Naive thymus-derived CD4-positive, alpha-beta T cell (primary cell): ENCODE data around the gene EPHB4. TPM values are rescaled to one million over a fixed set of nuclear protein-coding genes. Genes with fewer than 3 reads are reported as not detected.

Source experiments
- ATAC-seq: fragments of 150-1000 bp; cut with Tn5 transposase; 2 replicates; pipeline ENCODE4 v1.10.0; 2021; ENCODE audit warnings: mild to moderate bottlenecking, moderate library complexity
- CTCF ChIA-PET: fragments of 350-600 bp; sonication (Branson Sonifier 250); formaldehyde crosslinking; loops from one replicate; lab custom pipeline; 2021; ENCODE audit warnings: antibody characterized with exemption; lab: Charles Lee
- POLR2A ChIA-PET: fragments of 350-600 bp; sonication (Branson Sonifier 250); formaldehyde crosslinking; loops from one replicate; lab custom pipeline; 2021; ENCODE audit warnings: antibody characterized with exemption, inconsistent platforms; lab: Charles Lee
- DNase-seq, 9 donors: peaks; one replicate each; pipeline versions ENCODE4 v3.0.0 to v3.0.0-alpha.2; 2020 to 2022; ENCODE audit warnings: mixed read lengths in 1 of 9
- H3K27ac ChIP-seq: one replicate; pipeline ENCODE4 v1.7.0; 2013; ENCODE audit warnings: mild to moderate bottlenecking, low read depth, low read length, moderate library complexity
- H3K27me3 ChIP-seq, 2 donors: one replicate each; pipeline ENCODE4 v1.7.0; 2013; ENCODE audit warnings: low read length in 2 of 2, mild to moderate bottlenecking in 2 of 2, moderate library complexity in 2 of 2; ENCODE audit not compliant: control insufficient read depth in 2 of 2, insufficient read depth in 2 of 2
- H3K36me3 ChIP-seq, 3 experiments: 1 replicate in 2 of 3; 2 replicates in 1 of 3; pipeline ENCODE4 v1.7.0; 2013; ENCODE audit warnings: low read length in 3 of 3, mild to moderate bottlenecking in 3 of 3, moderate library complexity in 1 of 3; ENCODE audit not compliant: insufficient read depth in 3 of 3, control insufficient read depth in 2 of 3
- H3K4me1 ChIP-seq, 2 donors: one replicate each; pipeline ENCODE4 v1.7.0; 2013; ENCODE audit warnings: low read length in 2 of 2, mild to moderate bottlenecking in 2 of 2, moderate library complexity in 1 of 2; ENCODE audit not compliant: control insufficient read depth in 2 of 2, insufficient read depth in 2 of 2
- H3K4me3 ChIP-seq: 2 replicates; pipeline ENCODE4 v1.7.0; 2013; ENCODE audit warnings: mild to moderate bottlenecking, low read length
- H3K9me3 ChIP-seq, 3 experiments: 1 replicate in 2 of 3; 2 replicates in 1 of 3; pipeline ENCODE4 v1.7.0; 2013; ENCODE audit warnings: low read length in 3 of 3; ENCODE audit not compliant: control insufficient read depth in 2 of 3
- H3K27ac Mint-ChIP-seq, 9 donors: one replicate each; pipeline ENCODE4 v1.8.0; 2020 to 2022; ENCODE audit warnings: mixed read lengths in 9 of 9, mild to moderate bottlenecking in 8 of 9, moderate library complexity in 5 of 9, inconsistent platforms in 2 of 9
- H3K27me3 Mint-ChIP-seq, 5 donors: one replicate each; pipeline ENCODE4 v1.8.0; 2021 to 2022; ENCODE audit warnings: mixed read lengths in 5 of 5, mild to moderate bottlenecking in 1 of 5
- H3K36me3 Mint-ChIP-seq, 5 donors: one replicate each; pipeline ENCODE4 v1.8.0; 2020 to 2022; ENCODE audit warnings: mixed read lengths in 5 of 5, mild to moderate bottlenecking in 3 of 5, inconsistent platforms in 1 of 5
- H3K4me1 Mint-ChIP-seq, 7 donors: one replicate each; pipeline ENCODE4 v1.8.0; 2020 to 2022; ENCODE audit warnings: mixed read lengths in 7 of 7, mild to moderate bottlenecking in 3 of 7, inconsistent platforms in 1 of 7
- H3K4me3 Mint-ChIP-seq, 10 donors: one replicate each; pipeline ENCODE4 v1.8.0; 2020 to 2022; ENCODE audit warnings: mild to moderate bottlenecking in 10 of 10, mixed read lengths in 10 of 10, moderate library complexity in 6 of 10, inconsistent platforms in 2 of 10
- H3K9me3 Mint-ChIP-seq, 11 donors: one replicate each; pipeline ENCODE4 v1.8.0; 2020 to 2022; ENCODE audit warnings: mixed read lengths in 11 of 11, mild to moderate bottlenecking in 4 of 11, inconsistent platforms in 1 of 11, moderate library complexity in 1 of 11
- intact Hi-C, 2 donors: fragments of 100-400 bp; cut with micrococcal nuclease; formaldehyde crosslinking; loops; one replicate each; pipeline ENCODE4 v1.15.1; 2023
- polyA plus RNA-seq, 2 donors: library from polyadenylated mRNA; unstranded; fragments of 300-500 nt; fragmentation: Illumina TruSeq; gene quantifications; one replicate each; pipeline ENCODE4 v1.2.3, GENCODE V29; 2021
- total RNA-seq, 6 experiments: library from RNA in 5 of 6; stranded (reverse) in 5 of 6; gene quantifications; 1 replicate in 5 of 6; 2 replicates in 1 of 6; pipeline ENCODE4 v1.2.3 and lab custom pipeline; 2021 to 2026

EPHB4 gene
- total and polyA plus RNA-seq, 7 experiments from 2014 or later = 0.23 to 13.2 (median 7.3) TPM; not detected in 1

DNA sequence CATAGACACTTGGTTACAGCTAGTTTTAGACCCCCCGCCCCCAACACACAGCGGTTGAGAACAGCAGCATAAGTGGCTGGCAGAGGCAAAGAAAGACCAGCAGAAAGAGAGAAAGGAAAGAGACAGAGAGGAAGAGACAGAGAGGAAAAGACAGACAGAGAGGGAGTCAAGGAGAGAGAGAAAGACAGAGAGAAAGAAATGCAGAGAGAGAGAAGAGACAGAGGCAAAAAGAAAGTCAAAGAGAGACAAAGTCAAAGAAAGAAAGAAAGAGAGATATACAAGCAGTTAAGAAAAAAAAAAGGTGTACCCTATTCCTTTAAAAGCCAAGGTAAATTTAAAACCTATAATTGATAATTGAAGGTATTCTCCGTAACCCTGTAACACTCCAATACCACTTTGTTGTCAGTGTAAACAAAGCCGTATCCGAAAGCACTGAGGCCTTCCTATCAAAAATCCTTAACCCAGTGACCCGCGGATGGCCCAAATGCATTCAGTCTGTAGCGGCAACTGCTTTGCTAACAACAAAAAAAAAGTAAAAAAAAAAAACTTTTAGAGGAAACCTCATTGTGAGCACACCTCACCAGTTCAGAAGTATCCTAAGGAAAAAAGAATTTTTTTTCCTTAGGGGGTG is 13.3 kb upstream of the EPHB4 start:
- Mint-ChIP-seq H3K4me3 (no peak overlapping the region), H3K27ac (no peak overlapping the region), H3K27me3 (no peaks in the 10 kb centered on the region), H3K4me1 (peaks cover 4 to 17% (median 15%) of the 10 kb centered on the region in 7 donors), H3K36me3 (no peaks in the 10 kb centered on the region), H3K9me3 (peaks cover 0 to 1% (median 0%) of the 10 kb centered on the region in 11 donors)
- H3K9me3 ChIP-seq = no peaks in the 10 kb centered on the region
- DNase-seq = no peak
- H3K36me3 ChIP-seq = no peaks in the 10 kb centered on the region
- ChIA-PET POLR2A (no interaction called here), CTCF (no interaction called here)
- H3K4me1 ChIP-seq = no peaks in the 10 kb centered on the region
- no peak overlapping the region for H3K27ac ChIP-seq
- H3K27me3 ChIP-seq = no peaks in the 10 kb centered on the region
- H3K4me3 ChIP-seq = no peak overlapping the region
- ATAC-seq = no peak
- intact Hi-C loops = no loop called here

DNA sequence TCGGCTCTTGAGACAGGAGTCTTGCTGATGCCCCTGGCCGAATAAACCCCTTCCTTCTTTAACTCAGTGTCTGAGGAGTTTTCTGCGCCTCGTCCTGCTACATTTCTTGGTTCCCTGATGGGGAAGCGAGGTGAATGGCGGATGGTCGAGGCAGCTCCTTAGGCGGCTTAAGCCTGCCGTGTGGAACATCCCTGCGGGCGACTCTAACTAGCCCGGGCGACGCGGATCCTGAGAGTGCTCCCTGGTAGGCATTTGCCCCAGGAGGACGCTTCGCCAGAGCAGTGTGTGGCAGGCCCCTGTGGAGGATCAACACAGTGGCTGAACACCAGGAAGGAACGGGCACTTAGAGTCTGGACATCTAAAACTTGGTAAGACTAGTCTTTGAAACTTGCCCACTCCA is 12.0 kb upstream of the EPHB4 start:
- no peak overlapping the region for H3K27ac ChIP-seq
- peaks cover 5 to 19% (median 15%) of the 10 kb centered on the region in 7 donors for H3K4me1 Mint-ChIP-seq
- H3K36me3 Mint-ChIP-seq = no peaks in the 10 kb centered on the region
- ChIA-PET POLR2A (no interaction called here), CTCF (no interaction called here)
- H3K4me1 ChIP-seq = no peaks in the 10 kb centered on the region
- peaks cover 0 to 2% (median 0%) of the 10 kb centered on the region in 11 donors for H3K9me3 Mint-ChIP-seq
- no peaks in the 10 kb centered on the region for H3K27me3 Mint-ChIP-seq
- intact Hi-C loops = loop anchor here in 1 of 2 donors (5.0 kb wide), 2 partner anchors 413 to 1287 kb away; partner anchors contain the start of gene FAM200A
- DNase-seq (no peak), ATAC-seq (no peak)
- H3K4me3 Mint-ChIP-seq = no peak overlapping the region
- H3K36me3 ChIP-seq = no peaks in the 10 kb centered on the region
- no peaks in the 10 kb centered on the region for H3K27me3 ChIP-seq
- H3K4me3 ChIP-seq = no peak overlapping the region
- no peak overlapping the region for H3K27ac Mint-ChIP-seq
- no peaks in the 10 kb centered on the region for H3K9me3 ChIP-seq

DNA sequence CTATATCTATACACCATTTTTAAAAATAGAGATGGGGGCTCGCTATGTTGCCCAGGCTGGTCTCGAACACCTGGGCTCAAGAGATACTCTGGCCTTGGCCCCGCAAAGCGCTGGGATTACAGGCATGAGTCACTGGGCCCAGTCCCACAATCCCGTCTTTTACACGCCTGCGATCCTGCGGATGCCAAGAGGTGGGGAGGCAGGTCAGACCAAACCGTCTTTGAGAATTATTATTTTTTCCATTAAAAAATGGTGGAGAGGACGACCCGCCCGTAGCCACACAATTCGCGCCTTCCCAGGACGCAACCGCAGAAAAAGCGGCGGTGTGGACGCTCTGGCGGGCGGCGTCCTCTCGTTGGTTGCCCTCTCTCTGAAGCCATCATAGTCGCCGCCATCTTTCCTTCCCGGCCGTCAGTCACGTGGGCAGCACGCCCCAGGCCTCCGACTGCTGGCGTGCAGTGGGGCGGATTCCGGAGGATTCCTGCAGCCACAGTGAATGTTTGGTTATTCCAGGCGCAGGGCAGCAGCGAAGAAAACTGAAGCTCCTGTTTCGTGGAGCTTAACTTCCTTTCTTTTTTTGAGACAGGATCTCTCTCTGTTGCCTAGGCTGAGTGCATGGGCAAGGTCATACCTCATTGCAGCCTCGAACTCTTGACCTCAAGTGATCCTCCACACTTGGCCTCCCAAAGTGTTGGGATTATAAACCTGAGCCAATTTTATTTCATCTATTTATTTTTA is 9.9 kb upstream of the EPHB4 start:
- Mint-ChIP-seq H3K27ac (peak overlapping the region; percentile 64 to 92 (median 77)), H3K36me3 (no peaks in the 10 kb centered on the region), H3K4me3 (peak overlapping the region; percentile 80 to 90 (median 86)), H3K9me3 (peaks cover 0 to 2% (median 0%) of the 10 kb centered on the region in 11 donors), H3K27me3 (no peaks in the 10 kb centered on the region), H3K4me1 (peaks cover 5 to 19% (median 16%) of the 10 kb centered on the region in 7 donors)
- ChIA-PET POLR2A (no interaction called here), CTCF (interaction anchor here (1.4 kb wide), 1 partner anchor 15 kb away, joined by 8 read pairs; the partner anchor contains the start of gene SLC12A9)
- H3K9me3 ChIP-seq = no peaks in the 10 kb centered on the region
- H3K4me1 ChIP-seq = no peaks in the 10 kb centered on the region
- peak; percentile 42 to 65 (median 59) for DNase-seq
- no peaks in the 10 kb centered on the region for H3K36me3 ChIP-seq
- ATAC-seq = peak; percentile 97
- no peaks in the 10 kb centered on the region for H3K27me3 ChIP-seq
- peak overlapping the region; percentile 59 for H3K27ac ChIP-seq
- peak overlapping the region; percentile 57 for H3K4me3 ChIP-seq
- intact Hi-C loops = loop anchor here (1.0 to 5.0 kb wide), 7 partner anchors 15 to 1333 kb away; partner anchors contain the start of genes FAM200A (in 1 of the 2), POP7 (in 1 of the 2), SLC12A9 (in 1 of the 2) and SRRT (in 1 of the 2)

DNA sequence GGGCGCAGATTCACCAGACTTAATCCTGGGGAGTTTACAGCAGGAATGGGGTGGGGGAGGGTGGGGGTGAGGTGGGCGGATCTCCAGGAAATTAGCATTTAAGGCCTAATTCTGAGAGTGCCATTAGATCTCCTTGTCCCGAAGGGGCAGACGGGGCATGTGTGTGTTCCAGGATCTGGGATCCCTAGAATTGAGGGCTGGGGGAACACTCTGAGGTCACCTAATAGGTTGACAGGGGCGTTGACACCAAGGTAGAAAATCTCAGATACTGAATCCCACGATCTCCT is 9.4 kb upstream of the EPHB4 start:
- peak overlapping the region; percentile 57 for H3K4me3 ChIP-seq
- H3K27me3 ChIP-seq = no peaks in the 10 kb centered on the region
- H3K27ac ChIP-seq = peak overlapping the region; percentile 59
- intact Hi-C loops = loop anchor here (1.0 to 5.0 kb wide), 7 partner anchors 16 to 1332 kb away; partner anchors contain the start of genes FAM200A (in 1 of the 2), POP7 (in 1 of the 2), SLC12A9 (in 1 of the 2) and SRRT (in 1 of the 2)
- no peaks in the 10 kb centered on the region for H3K36me3 ChIP-seq
- Mint-ChIP-seq H3K36me3 (no peaks in the 10 kb centered on the region), H3K27ac (peak overlapping the region in 7 of 9 donors; percentile 56 to 92 (median 77)), H3K4me3 (peak overlapping the region; percentile 80 to 90 (median 86)), H3K9me3 (peaks cover 0 to 2% (median 0%) of the 10 kb centered on the region in 11 donors), H3K27me3 (peaks cover 0 to under 1% (median 0%) of the 10 kb centered on the region in 5 donors), H3K4me1 (peaks cover 5 to 19% (median 16%) of the 10 kb centered on the region in 7 donors)
- H3K4me1 ChIP-seq = no peaks in the 10 kb centered on the region
- ATAC-seq = no peak
- no peaks in the 10 kb centered on the region for H3K9me3 ChIP-seq
- DNase-seq = no peak
- POLR2A ChIA-PET = no interaction called here
- CTCF ChIA-PET = interaction anchor here (1.4 kb wide), 1 partner anchor 15 kb away, joined by 8 read pairs; the partner anchor contains the start of gene SLC12A9

DNA sequence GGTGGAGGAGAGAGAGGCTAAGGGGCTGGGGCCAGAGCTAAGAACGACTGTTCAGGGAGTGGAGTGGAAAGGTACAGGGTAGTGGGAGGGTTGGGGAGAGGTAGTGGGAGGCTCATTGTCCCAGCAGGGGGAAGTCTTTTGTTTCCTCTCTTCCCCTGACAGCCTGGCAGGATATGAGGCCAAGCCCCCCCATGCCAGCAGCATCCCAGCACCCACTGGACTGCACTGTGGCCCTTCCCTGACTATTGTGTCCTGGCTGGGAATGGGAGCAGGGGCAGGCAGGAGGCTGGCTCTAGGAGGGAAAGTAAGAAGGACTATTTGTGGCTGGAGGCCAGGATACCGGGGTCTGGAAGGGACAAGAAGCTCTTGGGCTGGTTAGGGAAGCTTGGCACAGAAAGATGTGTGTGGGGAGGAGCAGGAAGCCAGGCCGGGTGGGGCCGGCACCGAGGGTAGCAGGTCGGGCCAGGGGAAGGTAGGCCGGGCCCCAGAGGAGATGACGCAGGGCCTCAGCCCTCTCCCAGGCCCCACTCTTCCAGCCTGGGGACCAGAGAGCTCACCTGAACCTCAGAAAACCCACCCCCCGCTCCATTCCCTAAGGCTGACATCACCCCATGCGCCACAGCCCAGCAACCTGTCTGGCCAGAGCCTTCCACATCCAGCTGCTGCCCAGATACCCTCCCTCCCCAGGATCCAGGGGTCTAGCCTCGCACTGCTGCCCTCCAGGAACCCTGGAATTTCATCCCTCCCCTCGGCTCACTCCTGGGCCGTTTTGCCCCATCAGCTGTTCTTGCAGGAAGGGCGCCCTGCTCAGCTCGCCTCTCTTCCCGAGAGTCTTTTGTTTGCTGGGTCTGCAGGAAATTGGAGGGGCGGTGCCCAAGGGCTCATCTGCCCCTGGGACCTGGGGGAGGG is 8.8 kb upstream of the EPHB4 start:
- Mint-ChIP-seq H3K27me3 (peaks cover 0 to 4% (median 0%) of the 10 kb centered on the region in 5 donors), H3K9me3 (peaks cover 0 to 2% (median 0%) of the 10 kb centered on the region in 11 donors), H3K4me1 (peaks cover 5 to 19% (median 16%) of the 10 kb centered on the region in 7 donors), H3K36me3 (no peaks in the 10 kb centered on the region), H3K4me3 (peak overlapping the region in 9 of 10 donors; percentile 21 to 71 (median 50)), H3K27ac (peak overlapping the region in 6 of 9 donors; percentile 11 to 77 (median 33))
- H3K27me3 ChIP-seq = no peaks in the 10 kb centered on the region
- H3K36me3 ChIP-seq = no peaks in the 10 kb centered on the region
- H3K27ac ChIP-seq = no peak overlapping the region
- ChIA-PET POLR2A (interaction anchor here (1.0 kb wide), 1 partner anchor 17 kb away, joined by 3 read pairs; no protein-coding TSS in a partner anchor), CTCF (interaction anchor here (0.5 to 1.4 kb wide), 2 partner anchors 16 to 26 kb away, joined by 3 to 8 read pairs; partner anchors contain the start of gene SLC12A9)
- ATAC-seq = no peak
- intact Hi-C loops = loop anchor here in 1 of 2 donors (5.0 kb wide), 2 partner anchors 416 to 1284 kb away; partner anchors contain the start of gene FAM200A
- no peak for DNase-seq
- H3K9me3 ChIP-seq = no peaks in the 10 kb centered on the region
- no peaks in the 10 kb centered on the region for H3K4me1 ChIP-seq
- H3K4me3 ChIP-seq = no peak overlapping the region

DNA sequence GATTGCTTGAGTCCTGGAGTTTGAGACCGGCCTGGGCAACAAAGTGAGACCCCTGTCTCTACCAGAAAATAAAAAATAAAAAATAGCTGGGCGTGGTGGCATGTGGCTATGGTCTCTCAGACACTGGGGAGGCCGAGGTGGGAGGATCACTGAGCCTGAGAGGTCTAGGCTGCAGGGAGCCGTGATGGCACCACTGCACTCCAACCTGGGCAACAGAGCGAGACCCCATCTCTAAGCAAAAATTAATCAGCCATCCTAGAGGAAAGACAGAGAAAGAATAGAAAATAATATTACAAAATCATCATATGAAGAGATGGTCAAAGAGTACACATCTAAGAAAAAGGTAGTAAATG is 4.9 kb upstream of the EPHB4 start:
- peaks cover 3 to 13% of the 10 kb centered on the region in 2 donors for H3K4me1 ChIP-seq
- intact Hi-C loops = no loop called here
- no peak overlapping the region for H3K4me3 Mint-ChIP-seq

More for the DNA sequence above, 4.9 kb upstream of the EPHB4 start:
- peaks cover 0 to 5% of the 10 kb centered on the region in 2 donors for H3K27me3 ChIP-seq
- H3K27ac ChIP-seq = no peak overlapping the region
- Mint-ChIP-seq H3K27ac (no peak overlapping the region), H3K36me3 (peaks cover 0 to 3% (median 0%) of the 10 kb centered on the region in 5 donors), H3K9me3 (peaks cover 0 to 3% (median 0%) of the 10 kb centered on the region in 11 donors), H3K27me3 (peaks cover 11 to 35% (median 14%) of the 10 kb centered on the region in 5 donors), H3K4me1 (peaks cover 18 to 29% (median 25%) of the 10 kb centered on the region in 7 donors)
- no peak for DNase-seq
- ATAC-seq = no peak
- no peak overlapping the region for H3K4me3 ChIP-seq
- H3K36me3 ChIP-seq = no peaks in the 10 kb centered on the region
- H3K9me3 ChIP-seq = no peaks in the 10 kb centered on the region
- POLR2A ChIA-PET = interaction anchor here (1.0 kb wide), 1 partner anchor 43 kb away, joined by 3 read pairs; the partner anchor contains the start of gene SRRT
- CTCF ChIA-PET = no interaction called here
